Kidney epithelial cell (primary cell): ENCODE measurements around the gene C8A. TPM values are rescaled to one million over a fixed set of nuclear protein-coding genes. Genes with fewer than 3 reads are reported as not detected.

Experiments
- DNase-seq: peaks from one replicate; pipeline ENCODE4 v3.0.0-alpha.2; 2010; ENCODE audit warnings: low read depth
- H3K27me3 ChIP-seq: 2 replicates; pipeline ENCODE4 v1.6.0; 2011; ENCODE audit warnings: low read length; ENCODE audit not compliant: control insufficient read depth, insufficient read depth
- H3K36me3 ChIP-seq: 2 replicates; pipeline ENCODE4 v1.5.1; 2011; ENCODE audit warnings: low read length; ENCODE audit not compliant: control insufficient read depth, insufficient read depth
- H3K4me3 ChIP-seq: 2 replicates; pipeline ENCODE4 v1.5.1; 2011; ENCODE audit warnings: low read depth, mild to moderate bottlenecking, control low read depth, low read length
- CTCF ChIP-seq: IDR thresholded peaks from 2 replicates; pipeline ENCODE4 v1.5.1; 2011; ENCODE audit warnings: mild to moderate bottlenecking, moderate library complexity, low read length, control low read depth, inconsistent platforms; ENCODE audit not compliant: insufficient read depth, poor library complexity, severe bottlenecking
- total RNA-seq: library from RNA; depleted of rRNA; stranded (reverse); fragments of >200 nt; gene quantifications from 2 replicates; pipeline ENCODE4 v1.2.3, GENCODE V29; 2015

Gene C8A
- total RNA-seq, 1 donor from 2014 or later, result not detected

DNA sequence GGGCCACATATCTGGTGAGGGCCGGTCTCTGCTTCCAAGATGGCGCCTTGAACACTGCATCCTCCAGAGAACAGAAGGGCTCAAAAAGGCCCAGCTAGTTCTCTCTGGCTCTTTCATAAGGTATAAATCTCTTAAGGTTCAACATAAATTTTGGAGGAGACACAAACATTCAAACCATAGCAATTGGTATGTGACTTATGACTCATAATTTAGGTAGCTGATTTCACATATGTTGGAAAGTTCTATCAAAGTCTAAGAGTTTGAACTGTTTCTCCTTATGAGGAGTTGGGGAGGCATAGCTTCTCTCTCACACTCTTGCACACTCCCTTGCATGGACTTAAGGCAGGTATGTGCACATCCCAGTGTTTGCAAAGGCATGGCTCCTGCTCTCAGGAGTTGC, 30.3 kb upstream of the C8A start:
- H3K27me3 ChIP-seq, result no peaks in the 10 kb centered on the region
- no peak overlapping the region for H3K4me3 ChIP-seq
- TF ChIP-seq CTCF, result no peak
- DNase-seq, result no peak
- H3K36me3 ChIP-seq, result no peaks in the 10 kb centered on the region

- Histone ChIP-seq H3K36me3 (no peaks in the 10 kb centered on the region), H3K4me3 (no peak overlapping the region), H3K27me3 (no peaks in the 10 kb centered on the region)
- TF ChIP-seq CTCF, result no peak
- no peak for DNase-seq
These were observed 29.7 kb upstream of the C8A start for GRCh38 chr1:56824938-56825337.

DNA sequence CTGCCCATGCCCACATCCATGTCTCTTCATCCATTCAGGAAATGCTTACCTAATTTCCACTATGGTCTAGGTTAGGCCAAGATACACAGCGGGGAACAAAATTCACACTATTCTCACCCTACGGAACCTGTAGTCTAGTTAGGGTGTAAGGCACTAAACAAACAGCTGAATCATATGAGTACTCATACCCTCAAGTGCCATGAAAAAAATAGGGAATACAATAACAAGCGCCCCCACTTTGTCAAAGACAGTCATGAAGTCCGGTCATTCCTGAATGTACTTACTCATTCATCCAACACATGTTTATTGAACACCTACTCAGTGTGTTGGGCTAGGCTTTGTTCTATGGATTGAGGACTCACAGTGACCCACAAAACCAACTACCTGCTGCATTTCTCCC, 29.2 kb upstream of the C8A start:
- DNase-seq, result no peak
- no peaks in the 10 kb centered on the region for H3K36me3 ChIP-seq
- no peaks in the 10 kb centered on the region for H3K27me3 ChIP-seq
- TF ChIP-seq CTCF, result no peak
- H3K4me3 ChIP-seq, result no peak overlapping the region

DNA sequence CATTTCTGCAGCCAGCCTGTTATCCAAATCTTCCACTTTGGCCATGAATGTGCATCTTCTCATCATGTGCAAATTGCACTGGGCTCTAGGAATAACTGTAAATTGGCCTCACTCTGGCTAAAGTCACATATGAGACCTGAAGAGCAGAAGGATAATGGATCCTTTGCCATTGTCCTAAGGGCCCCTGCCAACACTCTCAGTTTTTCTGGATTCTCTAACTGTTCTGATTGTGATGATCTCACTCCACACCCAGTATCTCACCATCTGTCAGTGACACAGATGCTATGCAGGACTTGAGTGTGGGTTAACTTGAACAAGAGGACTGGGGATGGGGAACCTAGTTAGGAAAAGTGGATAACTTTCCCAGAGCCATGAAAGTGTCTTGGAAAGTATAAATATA, 26.9 kb upstream of the C8A start:
- Histone ChIP-seq H3K4me3 (no peak overlapping the region), H3K36me3 (no peaks in the 10 kb centered on the region), H3K27me3 (no peaks in the 10 kb centered on the region)
- no peak for TF ChIP-seq CTCF
- DNase-seq, result no peak

DNA sequence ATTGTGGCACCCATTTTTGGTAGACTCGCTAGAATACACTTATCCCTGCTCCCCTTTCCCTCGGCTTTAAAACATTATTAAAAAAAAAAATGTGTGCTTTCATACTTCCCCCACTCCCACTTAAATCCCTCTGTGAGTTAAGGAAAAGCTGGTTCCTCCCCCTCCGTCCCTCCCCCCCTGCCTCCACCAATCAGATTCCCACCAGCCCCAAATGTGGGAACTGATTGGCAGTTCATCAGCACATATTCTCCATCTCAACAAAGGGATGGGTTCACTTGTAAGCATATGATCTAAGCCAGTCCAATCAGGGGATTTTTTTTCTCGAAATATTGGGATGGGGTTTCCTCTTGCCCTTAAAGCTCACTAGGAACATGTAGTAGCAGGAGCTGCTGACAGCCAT, 24.5 kb upstream of the C8A start:
- Histone ChIP-seq H3K4me3 (no peak overlapping the region), H3K27me3 (no peaks in the 10 kb centered on the region), H3K36me3 (no peaks in the 10 kb centered on the region)
- DNase-seq, result no peak
- no peak for TF ChIP-seq CTCF

GRCh38 chr1:56831871-56832693, 22.5 kb upstream of the C8A start:
- no peak overlapping the region for H3K4me3 ChIP-seq
- TF ChIP-seq CTCF, result peak; percentile 93
- no peaks in the 10 kb centered on the region for H3K27me3 ChIP-seq
- no peaks in the 10 kb centered on the region for H3K36me3 ChIP-seq
- peak; percentile 91 for DNase-seq
